Osteocyte (in vitro differentiated cells): Measurements from ENCODE around the gene ZNHIT1. TPM values are rescaled to one million over a fixed set of nuclear protein-coding genes. Genes with fewer than 3 reads are reported as not detected.
"Not testable (repeated sequence)": the region's sequence is repeated elsewhere in the genome, so short reads cannot be mapped to it uniquely, and the experiment has no call there.

Experiments used
- DNase-seq: peaks from one replicate; pipeline ENCODE4 v3.0.0; 2021; ENCODE audit warnings: mixed read lengths; ENCODE audit not compliant: unreplicated experiment; ENCODE audit errors: extremely low spot score
- H3K27ac Mint-ChIP-seq: one replicate; pipeline ENCODE4 v1.8.0; 2021; ENCODE audit warnings: mild to moderate bottlenecking, mixed read lengths; ENCODE audit not compliant: unreplicated experiment
- H3K27me3 Mint-ChIP-seq: one replicate; pipeline ENCODE4 v1.8.0; 2021; ENCODE audit warnings: mixed read lengths; ENCODE audit not compliant: unreplicated experiment
- H3K36me3 Mint-ChIP-seq: one replicate; pipeline ENCODE4 v1.8.0; 2021; ENCODE audit warnings: mixed read lengths; ENCODE audit not compliant: unreplicated experiment
- H3K4me1 Mint-ChIP-seq: one replicate; pipeline ENCODE4 v1.8.0; 2021; ENCODE audit warnings: mixed read lengths; ENCODE audit not compliant: unreplicated experiment
- H3K4me3 Mint-ChIP-seq: one replicate; pipeline ENCODE4 v1.8.0; 2021; ENCODE audit warnings: mild to moderate bottlenecking, moderate library complexity, mixed read lengths; ENCODE audit not compliant: unreplicated experiment
- H3K9me3 Mint-ChIP-seq: one replicate; pipeline ENCODE4 v1.8.0; 2021; ENCODE audit warnings: mixed read lengths; ENCODE audit not compliant: unreplicated experiment
- total RNA-seq: library from RNA; stranded (reverse); gene quantifications from 2 replicates; pipeline ENCODE4 v1.2.1, GENCODE V29; 2021
- TF ChIP-seq, protein P1 (sequence below): fragments of 200-600 bp; sonication (generic); IDR thresholded peaks from 2 replicates; pipeline ENCODE4 v1.5.0; 2021; ENCODE audit warnings: antibody characterized with exemption, mild to moderate bottlenecking, moderate library complexity

The ZNHIT1 gene
- total RNA-seq, 1 donor from 2014 or later: 66.9 TPM

DNA sequence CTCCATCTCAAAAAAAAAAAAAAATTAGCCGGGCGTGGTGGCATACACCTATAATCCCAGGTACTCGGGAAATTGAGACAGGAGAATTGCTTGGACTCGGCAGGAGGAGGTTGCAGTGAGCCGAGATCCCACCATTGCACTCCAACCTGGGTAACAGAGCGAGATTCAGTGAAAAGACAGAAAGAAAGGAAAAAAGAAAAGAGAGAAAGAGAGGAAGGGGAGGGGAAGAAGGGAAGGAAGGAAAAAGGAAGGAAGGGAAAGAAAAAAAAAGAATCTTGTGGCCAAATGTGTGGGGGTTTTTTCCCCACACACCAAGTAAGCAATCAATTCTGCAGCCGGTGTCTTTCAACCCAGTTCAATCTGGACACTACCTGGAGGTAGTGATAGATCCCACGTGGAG lies 28.9 kb upstream of the ZNHIT1 start:
- Mint-ChIP-seq H3K9me3 (no peaks in the 10 kb centered on the region), H3K27ac (no peak overlapping the region)
- TF ChIP-seq, protein P1, sequence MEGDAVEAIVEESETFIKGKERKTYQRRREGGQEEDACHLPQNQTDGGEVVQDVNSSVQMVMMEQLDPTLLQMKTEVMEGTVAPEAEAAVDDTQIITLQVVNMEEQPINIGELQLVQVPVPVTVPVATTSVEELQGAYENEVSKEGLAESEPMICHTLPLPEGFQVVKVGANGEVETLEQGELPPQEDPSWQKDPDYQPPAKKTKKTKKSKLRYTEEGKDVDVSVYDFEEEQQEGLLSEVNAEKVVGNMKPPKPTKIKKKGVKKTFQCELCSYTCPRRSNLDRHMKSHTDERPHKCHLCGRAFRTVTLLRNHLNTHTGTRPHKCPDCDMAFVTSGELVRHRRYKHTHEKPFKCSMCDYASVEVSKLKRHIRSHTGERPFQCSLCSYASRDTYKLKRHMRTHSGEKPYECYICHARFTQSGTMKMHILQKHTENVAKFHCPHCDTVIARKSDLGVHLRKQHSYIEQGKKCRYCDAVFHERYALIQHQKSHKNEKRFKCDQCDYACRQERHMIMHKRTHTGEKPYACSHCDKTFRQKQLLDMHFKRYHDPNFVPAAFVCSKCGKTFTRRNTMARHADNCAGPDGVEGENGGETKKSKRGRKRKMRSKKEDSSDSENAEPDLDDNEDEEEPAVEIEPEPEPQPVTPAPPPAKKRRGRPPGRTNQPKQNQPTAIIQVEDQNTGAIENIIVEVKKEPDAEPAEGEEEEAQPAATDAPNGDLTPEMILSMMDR: no peak

DNA sequence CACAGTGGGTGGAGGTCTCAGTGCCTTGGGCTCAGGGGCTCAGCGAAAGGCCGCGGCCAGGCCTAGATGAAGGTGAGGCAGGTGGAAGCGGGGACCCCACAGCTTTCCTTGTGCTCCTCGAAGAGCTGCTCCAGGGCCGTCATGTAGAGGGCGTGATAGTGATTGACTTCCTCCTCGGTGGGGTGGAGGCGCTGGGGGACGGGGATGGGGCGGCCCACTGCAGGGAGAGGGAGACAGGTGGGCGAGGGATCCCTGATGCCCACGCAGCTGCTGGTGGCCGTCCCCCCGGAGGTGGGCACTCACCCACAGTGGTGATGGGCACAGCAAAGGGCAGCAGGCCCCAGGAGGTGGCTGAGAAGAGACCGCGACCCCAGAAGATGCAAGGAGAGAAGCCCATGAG lies 22.1 kb upstream of the ZNHIT1 start:
- H3K9me3 Mint-ChIP-seq: no peaks in the 10 kb centered on the region
- H3K27me3 Mint-ChIP-seq: peaks cover 11% of the 10 kb centered on the region
- H3K4me3 Mint-ChIP-seq: no peak overlapping the region
- H3K27ac Mint-ChIP-seq: no peak overlapping the region
- TF ChIP-seq, protein P1: no peak
- peaks cover 3% of the 10 kb centered on the region for H3K4me1 Mint-ChIP-seq
- no peaks in the 10 kb centered on the region for H3K36me3 Mint-ChIP-seq
- no peak for DNase-seq

More for the DNA sequence above, 28.9 kb upstream of the ZNHIT1 start:
- no peak overlapping the region for H3K4me3 Mint-ChIP-seq
- H3K4me1 Mint-ChIP-seq: peaks cover 1% of the 10 kb centered on the region
- peaks cover 9% of the 10 kb centered on the region for H3K27me3 Mint-ChIP-seq
- DNase-seq: no peak
- no peaks in the 10 kb centered on the region for H3K36me3 Mint-ChIP-seq

DNA sequence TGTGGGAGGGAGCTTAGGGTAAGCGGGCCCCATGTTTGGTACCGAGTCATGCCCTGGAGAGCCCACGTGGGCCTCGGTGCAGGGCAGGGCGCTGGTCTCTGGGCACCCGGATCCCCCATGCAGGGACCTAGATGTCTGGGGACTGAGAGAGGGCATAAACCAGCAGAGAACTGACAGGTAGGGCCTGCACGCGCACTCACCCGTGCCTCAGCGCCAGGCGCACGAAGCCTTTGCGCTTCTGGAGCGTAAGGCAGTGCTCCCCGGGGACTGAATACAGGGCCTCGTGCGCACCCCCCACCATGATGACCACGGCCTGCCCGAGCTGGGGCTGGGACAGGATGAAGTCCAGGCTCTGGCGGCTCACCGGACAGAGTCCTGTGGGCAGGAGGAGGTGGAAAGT lies 20.0 kb upstream of the ZNHIT1 start:
- no peak for DNase-seq
- H3K4me1 Mint-ChIP-seq: peaks cover 3% of the 10 kb centered on the region
- no peak overlapping the region for H3K4me3 Mint-ChIP-seq
- TF ChIP-seq, protein P1: no peak
- H3K36me3 Mint-ChIP-seq: no peaks in the 10 kb centered on the region
- H3K27ac Mint-ChIP-seq: no peak overlapping the region
- no peaks in the 10 kb centered on the region for H3K9me3 Mint-ChIP-seq
- peaks cover 16% of the 10 kb centered on the region for H3K27me3 Mint-ChIP-seq

DNA sequence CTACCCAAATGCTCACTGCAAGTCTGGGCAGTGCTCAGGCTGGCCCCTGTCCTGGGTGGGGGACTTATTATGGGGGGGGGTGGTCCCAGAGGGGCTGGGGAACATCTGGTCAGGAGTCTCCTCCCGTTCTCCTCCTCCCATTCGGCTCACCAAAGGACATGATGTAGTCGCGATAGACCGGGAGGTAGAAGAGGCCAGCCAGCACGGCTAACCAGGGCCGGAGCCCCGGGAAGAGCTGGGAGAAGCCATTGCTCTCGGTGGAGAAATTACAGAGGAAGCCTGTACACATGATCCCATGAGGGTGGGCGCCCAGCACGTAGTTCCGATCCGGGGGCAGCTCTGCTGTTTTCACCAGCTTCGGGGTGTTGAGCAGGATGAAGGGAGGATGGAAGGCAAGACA lies 19.5 kb upstream of the ZNHIT1 start:
- no peak overlapping the region for H3K4me3 Mint-ChIP-seq
- no peak for DNase-seq

DNA sequence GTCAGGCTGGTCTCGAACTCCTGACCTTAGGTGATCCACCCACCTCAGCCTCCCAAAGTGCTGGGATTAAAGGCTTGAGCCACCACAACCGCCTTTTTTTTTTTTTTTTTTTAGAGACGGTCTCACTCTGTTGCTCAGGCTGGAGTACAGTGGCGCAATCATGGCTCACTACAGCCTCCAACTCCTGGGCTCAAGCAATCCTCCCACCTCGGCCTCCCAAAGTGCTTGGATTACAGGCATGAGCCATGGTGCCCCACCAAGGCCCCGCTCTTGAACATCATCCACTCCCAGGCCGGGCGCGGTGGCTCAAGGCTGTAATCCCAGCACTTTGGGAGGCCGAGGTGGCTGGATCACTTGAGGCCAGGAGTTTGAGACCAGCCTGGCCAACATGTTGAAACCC lies 18.4 kb upstream of the ZNHIT1 start:
- H3K27me3 Mint-ChIP-seq: peaks cover 16% of the 10 kb centered on the region
- not testable (repeated sequence) for H3K4me1 Mint-ChIP-seq, H3K9me3 Mint-ChIP-seq, H3K4me3 Mint-ChIP-seq, H3K36me3 Mint-ChIP-seq, H3K27ac Mint-ChIP-seq, DNase-seq

More for the DNA sequence above, 19.5 kb upstream of the ZNHIT1 start:
- Mint-ChIP-seq H3K36me3 (no peaks in the 10 kb centered on the region), H3K4me1 (peaks cover 3% of the 10 kb centered on the region), H3K27me3 (peaks cover 16% of the 10 kb centered on the region), H3K27ac (no peak overlapping the region), H3K9me3 (no peaks in the 10 kb centered on the region)
- TF ChIP-seq, protein P1: no peak

DNA sequence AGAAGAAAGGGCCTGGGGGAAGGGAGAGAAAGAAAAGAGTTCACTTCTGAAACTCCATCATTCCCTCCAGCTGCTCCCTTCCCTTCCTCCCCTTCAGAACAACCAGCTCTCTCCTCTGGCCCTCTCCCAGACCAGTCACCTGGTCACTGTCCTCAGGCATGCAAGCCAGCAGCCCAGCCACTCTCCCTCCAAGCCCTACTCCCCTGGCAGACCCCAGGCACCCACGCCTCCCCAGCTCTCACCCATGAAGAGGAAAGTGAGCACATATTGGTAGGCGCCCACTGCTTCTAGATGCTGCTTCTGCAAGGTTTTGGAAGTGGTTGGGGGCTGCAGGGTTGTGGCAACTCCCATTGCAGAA lies 17.5 kb upstream of the ZNHIT1 start:
- TF ChIP-seq, protein P1: no peak
- Mint-ChIP-seq H3K9me3 (no peaks in the 10 kb centered on the region), H3K4me1 (peaks cover 3% of the 10 kb centered on the region), H3K4me3 (no peak overlapping the region), H3K27me3 (peaks cover 13% of the 10 kb centered on the region), H3K27ac (no peak overlapping the region), H3K36me3 (no peaks in the 10 kb centered on the region)
- DNase-seq: no peak
